Measurements from ENCODE around the gene ZNF764. TPM values are rescaled to one million over a fixed set of nuclear protein-coding genes. Genes with fewer than 3 reads are reported as not detected.
A peak's percentile ranks its signal among the peaks of the same experiment; 100 is the strongest.

ZNF764 gene
- total and polyA plus RNA-seq, 11 donors: 7.4 to 17.2 (median 11.0) TPM

DNA sequence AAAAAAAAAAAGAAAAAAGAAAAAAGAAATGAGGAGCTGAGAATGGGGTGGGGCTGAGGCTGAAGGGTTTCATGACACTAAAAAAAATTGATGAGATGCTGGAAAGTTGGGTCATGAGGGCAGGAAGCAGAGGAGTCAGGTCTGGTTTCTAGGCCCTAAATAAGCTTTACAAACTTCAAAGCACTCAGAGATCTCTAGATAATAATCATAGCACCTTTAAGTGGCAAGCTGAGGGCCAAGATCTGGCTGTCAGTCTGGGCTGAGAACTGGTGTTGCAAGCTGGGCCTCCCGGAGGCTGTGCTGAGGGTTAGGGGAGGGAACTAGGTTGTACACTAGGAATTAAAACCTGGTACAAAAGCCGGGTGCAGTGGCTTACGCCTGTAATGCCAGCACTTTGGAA, 6.4 kb downstream of the ZNF764 start:
- peaks cover 0 to 31% (median 21%) of the 10 kb centered on the region in 9 donors for H3K36me3 ChIP-seq
- no peak overlapping the region for H3K4me3 ChIP-seq
- H3K4me1 ChIP-seq: peaks cover 0 to 72% (median 30%) of the 10 kb centered on the region in 12 donors
- H3K27ac ChIP-seq: peak overlapping the region in 6 of 12 donors; percentile 6 to 71 (median 36)
- WGBS, 4 donors: 67 to 79% (median 76%) methylated on average over 3 of the region's 3 CpGs
- intact Hi-C loops (cut with DNase I): no loop called here
- no peak for TF ChIP-seq POLR2A (IDR thresholded peaks at IDR 0.05)
- no peaks in the 10 kb centered on the region for H3K9me3 ChIP-seq
- DNase-seq (no peak), ATAC-seq (no peak)
- H3K27me3 ChIP-seq: no peaks in the 10 kb centered on the region

DNA sequence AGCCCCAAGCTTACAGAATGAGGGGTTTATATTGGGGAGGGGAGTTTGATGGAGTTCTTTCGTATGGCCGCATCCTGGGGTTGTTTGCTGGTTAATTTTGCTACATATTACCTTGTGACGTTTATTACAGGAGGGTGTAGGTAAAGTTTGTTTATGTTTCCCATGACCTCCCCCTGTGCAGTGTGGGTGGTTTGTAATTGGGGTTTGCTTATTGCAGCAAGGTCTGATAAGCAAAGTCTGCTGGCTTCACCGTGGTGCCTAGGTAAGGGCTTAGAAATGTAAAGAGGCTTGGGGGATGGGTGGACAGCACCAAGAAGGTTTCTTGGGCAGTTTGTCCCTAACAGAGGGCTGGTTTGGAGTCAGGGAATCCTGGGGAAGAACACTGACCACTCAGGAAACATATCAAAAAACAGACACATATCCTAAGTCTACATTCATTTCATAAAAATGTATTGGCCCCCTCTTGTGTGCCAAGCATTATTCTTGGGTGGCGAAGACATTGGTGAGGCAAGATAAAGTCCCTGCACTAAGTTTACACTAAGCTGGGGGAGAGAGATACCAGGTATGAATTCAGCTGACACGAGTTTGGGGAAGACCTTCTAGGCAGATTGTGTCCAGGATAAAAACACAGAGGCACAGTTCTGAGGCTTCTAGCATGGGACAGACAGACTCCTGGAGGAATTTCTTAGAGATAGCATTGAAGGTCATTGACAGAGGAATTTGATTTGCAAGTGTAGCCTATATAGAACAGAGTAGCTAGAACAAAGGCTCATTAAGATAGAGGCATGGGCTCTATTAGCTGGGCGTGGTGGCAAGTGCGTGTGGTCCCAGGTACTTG, 9.5 kb downstream of the ZNF764 start:
- TF ChIP-seq CTCF (IDR thresholded peaks at IDR 0.05) (no peak), POLR2A (IDR thresholded peaks at IDR 0.05) (no peak)
- H3K9me3 ChIP-seq: no peaks in the 10 kb centered on the region
- no peak overlapping the region for H3K4me3 ChIP-seq
- H3K36me3 ChIP-seq: peaks cover 0 to 3% (median 0%) of the 10 kb centered on the region in 9 donors
- ATAC-seq (peak; percentile 16 to 24 (median 21)), DNase-seq (no peak)
- peak overlapping the region in 10 of 12 donors; percentile 27 to 83 (median 69) for H3K27ac ChIP-seq
- intact Hi-C loops (cut with DNase I): no loop called here
- H3K27me3 ChIP-seq: no peaks in the 10 kb centered on the region
- peaks cover 0 to 44% (median 16%) of the 10 kb centered on the region in 12 donors for H3K4me1 ChIP-seq
- 63 to 76% (median 66%) methylated on average over 8 of the region's 8 CpGs for WGBS, 4 donors

DNA sequence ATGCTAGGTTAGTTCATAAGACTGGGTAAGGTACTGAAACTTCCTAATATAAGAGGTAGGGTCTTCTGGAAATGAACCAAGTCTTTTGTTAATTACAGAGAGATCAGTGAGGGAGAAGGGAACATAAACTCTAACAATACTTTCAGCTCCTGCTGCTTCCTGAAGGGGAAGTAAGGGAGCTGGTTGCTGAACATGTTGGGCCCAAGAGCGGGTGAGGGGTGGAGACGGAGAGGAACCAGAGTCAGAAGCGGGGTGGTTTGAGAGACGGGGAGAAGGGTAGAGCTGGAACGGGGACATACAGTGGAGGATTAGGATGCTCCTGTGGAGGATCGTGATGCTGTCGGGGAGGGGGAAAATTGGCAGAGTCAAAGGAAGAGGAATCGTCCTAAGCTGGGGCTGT, 12.1 kb downstream of the ZNF764 start:
- H3K27me3 ChIP-seq: no peaks in the 10 kb centered on the region
- peaks cover 0 to 32% (median 17%) of the 10 kb centered on the region in 12 donors for H3K4me1 ChIP-seq
- H3K9me3 ChIP-seq: no peaks in the 10 kb centered on the region
- intact Hi-C loops (cut with DNase I): no loop called here
- 73 to 81% (median 74%) methylated on average over 8 of the region's 8 CpGs for WGBS, 4 donors
- TF ChIP-seq POLR2A (IDR thresholded peaks at IDR 0.05) (no peak), CTCF (IDR thresholded peaks at IDR 0.05) (no peak)
- no peak overlapping the region for H3K4me3 ChIP-seq
- ATAC-seq (no peak), DNase-seq (no peak)
- no peak overlapping the region for H3K27ac ChIP-seq
- no peaks in the 10 kb centered on the region for H3K36me3 ChIP-seq

GRCh38 chr16:30543067-30543466, 15.1 kb downstream of the ZNF764 start:
- Histone ChIP-seq H3K9me3 (no peaks in the 10 kb centered on the region), H3K27me3 (no peaks in the 10 kb centered on the region), H3K4me1 (peaks cover 0 to 35% (median 14%) of the 10 kb centered on the region in 12 donors), H3K4me3 (no peak overlapping the region), H3K27ac (no peak overlapping the region), H3K36me3 (no peaks in the 10 kb centered on the region)
- no peak for TF ChIP-seq POLR2A (IDR thresholded peaks at IDR 0.05)
- TF ChIP-seq CTCF (IDR thresholded peaks at IDR 0.05): no peak
- no peak for ATAC-seq
- WGBS, 4 donors: 84 to 86% (median 85%) methylated on average over 5 of the region's 5 CpGs
- no peak for DNase-seq
- intact Hi-C loops (cut with DNase I): no loop called here

Data from heart left ventricle (tissue), 16 donors.